H1 (cell line): ENCODE measurements around the gene NIPAL4. TPM values are rescaled to one million over a fixed set of nuclear protein-coding genes. Genes with fewer than 3 reads are reported as not detected.

Experiments
- CEBPB ChIP-seq: IDR thresholded peaks from 2 replicates; pipeline ENCODE4 v1.6.1; 2012; ENCODE audit warnings: low read depth, low read length
- CHD1 ChIP-seq: IDR thresholded peaks from 2 replicates; pipeline ENCODE4 v1.6.1; 2012; ENCODE audit warnings: low read depth, low read length, improper control_type of control experiment
- GTF2F1 ChIP-seq: IDR thresholded peaks from 2 replicates; pipeline ENCODE4 v1.6.1; 2012; ENCODE audit warnings: low read depth, low read length, improper control_type of control experiment, borderline replicate concordance
- NRF1 ChIP-seq: IDR thresholded peaks from 2 replicates; pipeline ENCODE4 v1.6.1; 2011; ENCODE audit warnings: mild to moderate bottlenecking, low read depth, low read length, improper control_type of control experiment
- RBBP5 ChIP-seq: IDR thresholded peaks from 2 replicates; pipeline ENCODE4 v1.7.1; 2012; ENCODE audit warnings: low read depth, mild to moderate bottlenecking, inconsistent platforms, low read length, moderate library complexity, borderline replicate concordance
- SP2 ChIP-seq: IDR thresholded peaks from 2 replicates; pipeline ENCODE4 v1.6.1; 2012; ENCODE audit warnings: mild to moderate bottlenecking, low read length, inconsistent platforms
- TAF1 ChIP-seq: IDR thresholded peaks from 2 replicates; pipeline ENCODE4 v1.6.1; 2011; ENCODE audit warnings: mild to moderate bottlenecking, low read depth, low read length
- TBP ChIP-seq: IDR thresholded peaks from 2 replicates; pipeline ENCODE4 v1.6.1; 2011; ENCODE audit warnings: low read depth, low read length, improper control_type of control experiment
- polyA plus RNA-seq, 7 experiments: library from polyadenylated mRNA; depleted of rRNA in 3 of 7; stranded (reverse) in 5 of 7; unstranded in 2 of 7; fragments of >200 nt in 5 of 7; fragments of 200-250 nt in 2 of 7; gene quantifications; 1 replicate in 5 of 7; 2 replicates in 1 of 7; 4 replicates in 1 of 7; pipeline versions ENCODE4 v1.2.1 to v1.2.3, GENCODE V29; 2011 to 2013; ENCODE audit warnings: missing spikeins in 2 of 7, mixed read lengths in 2 of 7
- total RNA-seq: library from RNA; stranded (reverse); fragmentation: NEBNext Ultra II Directional; extraction: Animal tissue kit (Norgen Biotek cat#: 25700); gene quantifications from 2 replicates; pipeline ENCODE4 v1.2.1, GENCODE V29; 2021
- TF ChIP-seq, protein P1 (sequence below): IDR thresholded peaks from 2 replicates; pipeline ENCODE4 v1.6.1; 2012; ENCODE audit warnings: low read length, inconsistent platforms
- TF ChIP-seq, protein P2 (sequence below): fragments of 300-600 bp; sonication (generic); IDR thresholded peaks from 2 replicates; pipeline ENCODE4 v1.7.1; 2012; ENCODE audit warnings: low read length, moderate library complexity, mild to moderate bottlenecking, inconsistent platforms; ENCODE audit not compliant: insufficient replicate concordance

NIPAL4 gene
- total and polyA plus RNA-seq, 2 of the 8 experiments (the other 6 are each of a cell fraction or from before 2014, with no cell fraction given): 0.09 to 0.20 TPM

DNA sequence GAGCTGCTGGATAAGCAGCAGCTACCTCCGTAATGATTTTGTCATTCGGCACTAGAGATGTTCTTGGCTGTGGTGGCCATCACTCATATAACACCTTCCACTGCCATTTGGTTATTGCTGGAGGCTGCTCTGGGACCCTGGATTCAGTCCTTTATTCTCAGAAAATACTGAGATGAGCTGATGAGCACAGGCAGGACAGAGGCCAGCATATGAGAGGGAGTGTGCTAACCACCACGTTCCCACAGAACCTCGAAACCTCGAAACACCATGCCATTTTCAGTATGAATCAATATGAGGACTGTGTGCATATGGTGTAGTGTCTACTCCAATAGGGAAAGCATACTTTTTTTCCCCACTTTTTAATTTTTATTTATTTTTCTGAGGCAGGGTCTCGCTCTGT lies 59.0 kb downstream of the NIPAL4 start (continued):
- TF ChIP-seq SP2: no peak
- no peak for TF ChIP-seq TBP
- TF ChIP-seq TAF1: no peak
- no peak for TF ChIP-seq NRF1
- TF ChIP-seq, protein P1, sequence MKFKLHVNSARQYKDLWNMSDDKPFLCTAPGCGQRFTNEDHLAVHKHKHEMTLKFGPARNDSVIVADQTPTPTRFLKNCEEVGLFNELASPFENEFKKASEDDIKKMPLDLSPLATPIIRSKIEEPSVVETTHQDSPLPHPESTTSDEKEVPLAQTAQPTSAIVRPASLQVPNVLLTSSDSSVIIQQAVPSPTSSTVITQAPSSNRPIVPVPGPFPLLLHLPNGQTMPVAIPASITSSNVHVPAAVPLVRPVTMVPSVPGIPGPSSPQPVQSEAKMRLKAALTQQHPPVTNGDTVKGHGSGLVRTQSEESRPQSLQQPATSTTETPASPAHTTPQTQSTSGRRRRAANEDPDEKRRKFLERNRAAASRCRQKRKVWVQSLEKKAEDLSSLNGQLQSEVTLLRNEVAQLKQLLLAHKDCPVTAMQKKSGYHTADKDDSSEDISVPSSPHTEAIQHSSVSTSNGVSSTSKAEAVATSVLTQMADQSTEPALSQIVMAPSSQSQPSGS: no peak
- no peak for TF ChIP-seq GTF2F1
- TF ChIP-seq CHD1: no peak
- TF ChIP-seq CEBPB: no peak
- TF ChIP-seq RBBP5: no peak
- TF ChIP-seq, protein P2, sequence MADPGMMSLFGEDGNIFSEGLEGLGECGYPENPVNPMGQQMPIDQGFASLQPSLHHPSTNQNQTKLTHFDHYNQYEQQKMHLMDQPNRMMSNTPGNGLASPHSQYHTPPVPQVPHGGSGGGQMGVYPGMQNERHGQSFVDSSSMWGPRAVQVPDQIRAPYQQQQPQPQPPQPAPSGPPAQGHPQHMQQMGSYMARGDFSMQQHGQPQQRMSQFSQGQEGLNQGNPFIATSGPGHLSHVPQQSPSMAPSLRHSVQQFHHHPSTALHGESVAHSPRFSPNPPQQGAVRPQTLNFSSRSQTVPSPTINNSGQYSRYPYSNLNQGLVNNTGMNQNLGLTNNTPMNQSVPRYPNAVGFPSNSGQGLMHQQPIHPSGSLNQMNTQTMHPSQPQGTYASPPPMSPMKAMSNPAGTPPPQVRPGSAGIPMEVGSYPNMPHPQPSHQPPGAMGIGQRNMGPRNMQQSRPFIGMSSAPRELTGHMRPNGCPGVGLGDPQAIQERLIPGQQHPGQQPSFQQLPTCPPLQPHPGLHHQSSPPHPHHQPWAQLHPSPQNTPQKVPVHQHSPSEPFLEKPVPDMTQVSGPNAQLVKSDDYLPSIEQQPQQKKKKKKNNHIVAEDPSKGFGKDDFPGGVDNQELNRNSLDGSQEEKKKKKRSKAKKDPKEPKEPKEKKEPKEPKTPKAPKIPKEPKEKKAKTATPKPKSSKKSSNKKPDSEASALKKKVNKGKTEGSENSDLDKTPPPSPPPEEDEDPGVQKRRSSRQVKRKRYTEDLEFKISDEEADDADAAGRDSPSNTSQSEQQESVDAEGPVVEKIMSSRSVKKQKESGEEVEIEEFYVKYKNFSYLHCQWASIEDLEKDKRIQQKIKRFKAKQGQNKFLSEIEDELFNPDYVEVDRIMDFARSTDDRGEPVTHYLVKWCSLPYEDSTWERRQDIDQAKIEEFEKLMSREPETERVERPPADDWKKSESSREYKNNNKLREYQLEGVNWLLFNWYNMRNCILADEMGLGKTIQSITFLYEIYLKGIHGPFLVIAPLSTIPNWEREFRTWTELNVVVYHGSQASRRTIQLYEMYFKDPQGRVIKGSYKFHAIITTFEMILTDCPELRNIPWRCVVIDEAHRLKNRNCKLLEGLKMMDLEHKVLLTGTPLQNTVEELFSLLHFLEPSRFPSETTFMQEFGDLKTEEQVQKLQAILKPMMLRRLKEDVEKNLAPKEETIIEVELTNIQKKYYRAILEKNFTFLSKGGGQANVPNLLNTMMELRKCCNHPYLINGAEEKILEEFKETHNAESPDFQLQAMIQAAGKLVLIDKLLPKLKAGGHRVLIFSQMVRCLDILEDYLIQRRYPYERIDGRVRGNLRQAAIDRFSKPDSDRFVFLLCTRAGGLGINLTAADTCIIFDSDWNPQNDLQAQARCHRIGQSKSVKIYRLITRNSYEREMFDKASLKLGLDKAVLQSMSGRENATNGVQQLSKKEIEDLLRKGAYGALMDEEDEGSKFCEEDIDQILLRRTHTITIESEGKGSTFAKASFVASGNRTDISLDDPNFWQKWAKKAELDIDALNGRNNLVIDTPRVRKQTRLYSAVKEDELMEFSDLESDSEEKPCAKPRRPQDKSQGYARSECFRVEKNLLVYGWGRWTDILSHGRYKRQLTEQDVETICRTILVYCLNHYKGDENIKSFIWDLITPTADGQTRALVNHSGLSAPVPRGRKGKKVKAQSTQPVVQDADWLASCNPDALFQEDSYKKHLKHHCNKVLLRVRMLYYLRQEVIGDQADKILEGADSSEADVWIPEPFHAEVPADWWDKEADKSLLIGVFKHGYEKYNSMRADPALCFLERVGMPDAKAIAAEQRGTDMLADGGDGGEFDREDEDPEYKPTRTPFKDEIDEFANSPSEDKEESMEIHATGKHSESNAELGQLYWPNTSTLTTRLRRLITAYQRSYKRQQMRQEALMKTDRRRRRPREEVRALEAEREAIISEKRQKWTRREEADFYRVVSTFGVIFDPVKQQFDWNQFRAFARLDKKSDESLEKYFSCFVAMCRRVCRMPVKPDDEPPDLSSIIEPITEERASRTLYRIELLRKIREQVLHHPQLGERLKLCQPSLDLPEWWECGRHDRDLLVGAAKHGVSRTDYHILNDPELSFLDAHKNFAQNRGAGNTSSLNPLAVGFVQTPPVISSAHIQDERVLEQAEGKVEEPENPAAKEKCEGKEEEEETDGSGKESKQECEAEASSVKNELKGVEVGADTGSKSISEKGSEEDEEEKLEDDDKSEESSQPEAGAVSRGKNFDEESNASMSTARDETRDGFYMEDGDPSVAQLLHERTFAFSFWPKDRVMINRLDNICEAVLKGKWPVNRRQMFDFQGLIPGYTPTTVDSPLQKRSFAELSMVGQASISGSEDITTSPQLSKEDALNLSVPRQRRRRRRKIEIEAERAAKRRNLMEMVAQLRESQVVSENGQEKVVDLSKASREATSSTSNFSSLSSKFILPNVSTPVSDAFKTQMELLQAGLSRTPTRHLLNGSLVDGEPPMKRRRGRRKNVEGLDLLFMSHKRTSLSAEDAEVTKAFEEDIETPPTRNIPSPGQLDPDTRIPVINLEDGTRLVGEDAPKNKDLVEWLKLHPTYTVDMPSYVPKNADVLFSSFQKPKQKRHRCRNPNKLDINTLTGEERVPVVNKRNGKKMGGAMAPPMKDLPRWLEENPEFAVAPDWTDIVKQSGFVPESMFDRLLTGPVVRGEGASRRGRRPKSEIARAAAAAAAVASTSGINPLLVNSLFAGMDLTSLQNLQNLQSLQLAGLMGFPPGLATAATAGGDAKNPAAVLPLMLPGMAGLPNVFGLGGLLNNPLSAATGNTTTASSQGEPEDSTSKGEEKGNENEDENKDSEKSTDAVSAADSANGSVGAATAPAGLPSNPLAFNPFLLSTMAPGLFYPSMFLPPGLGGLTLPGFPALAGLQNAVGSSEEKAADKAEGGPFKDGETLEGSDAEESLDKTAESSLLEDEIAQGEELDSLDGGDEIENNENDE: no peak
- TF ChIP-seq, all 59 proteins: peak for 0
